VCaP (cell line): ENCODE measurements around the gene AKAP13.
A peak's percentile ranks its signal among the peaks of the same experiment; 100 is the strongest.

Experiments
- H3K27ac ChIP-seq: fragments of 450-650 bp; 2 replicates; pipeline ENCODE4 v1.5.1; 2017
- CTCF ChIP-seq: fragments of 450-650 bp; conservative IDR thresholded peaks from 2 replicates; pipeline ENCODE4 v1.5.1; 2017; ENCODE audit warnings: mild to moderate bottlenecking, moderate library complexity

Gene AKAP13

GRCh38 chr15:85625166-85625830, 244.9 kb downstream of the AKAP13 start:
- no peak for TF ChIP-seq CTCF
- H3K27ac ChIP-seq = peak overlapping the region; percentile 72

GRCh38 chr15:85625856-85626255, 245.5 kb downstream of the AKAP13 start:
- TF ChIP-seq CTCF = no peak
- H3K27ac ChIP-seq = peak overlapping the region; percentile 72; the same call in 1 of the 2 replicates

- no peak for TF ChIP-seq CTCF
- no peak overlapping the region for H3K27ac ChIP-seq
Observed at GRCh38 chr15:85627213-85627935, 247.0 kb downstream of the AKAP13 start.

DNA sequence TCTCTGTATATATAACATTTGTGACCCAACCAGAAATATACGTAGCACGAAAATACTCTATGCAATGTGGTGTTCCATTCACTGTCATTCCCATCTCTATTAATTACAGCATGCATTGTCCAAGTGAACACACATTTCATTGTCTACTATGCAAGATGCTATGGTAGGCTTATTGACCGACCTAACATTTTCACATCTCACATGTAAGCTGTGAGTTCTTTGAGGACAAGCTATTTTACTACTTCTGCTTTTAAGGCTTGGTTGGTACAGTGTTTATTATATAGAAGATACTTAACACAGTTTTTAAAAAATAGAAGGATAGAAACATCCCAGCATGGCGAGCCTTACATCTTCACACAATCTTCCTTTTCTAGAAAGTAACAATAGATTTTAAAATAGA, 249.9 kb downstream of the AKAP13 start:
- no peak for TF ChIP-seq CTCF
- H3K27ac ChIP-seq = no peak overlapping the region

- no peak overlapping the region for H3K27ac ChIP-seq
- TF ChIP-seq CTCF = no peak
Observed at GRCh38 chr15:85631018-85631417, 250.6 kb downstream of the AKAP13 start.

DNA sequence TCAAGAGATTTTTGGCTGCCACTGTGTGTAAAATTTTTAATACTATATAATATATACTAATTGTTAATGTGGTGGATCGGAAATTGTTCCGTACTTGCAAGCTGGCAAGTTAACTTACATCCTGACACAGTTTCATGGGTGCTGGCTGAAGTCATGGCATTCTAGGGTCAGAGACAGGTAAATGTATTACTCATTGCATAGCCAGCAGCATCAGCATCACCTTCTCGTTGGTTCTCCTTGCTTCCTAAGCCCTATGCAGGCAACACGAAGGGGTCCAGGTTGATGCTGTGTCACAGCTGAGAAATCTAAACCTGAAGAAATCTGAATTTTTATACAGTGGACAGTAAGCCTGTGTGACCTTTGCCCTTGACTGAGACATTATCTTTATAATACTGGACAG, 251.6 kb downstream of the AKAP13 start:
- H3K27ac ChIP-seq = no peak overlapping the region
- no peak for TF ChIP-seq CTCF

GRCh38 chr15:85633859-85634258, 253.5 kb downstream of the AKAP13 start:
- H3K27ac ChIP-seq = no peak overlapping the region
- TF ChIP-seq CTCF = no peak
